Fibroblast of lung (primary cell): ENCODE data around the gene AMIGO3.

Experiments used
- EZH2 ChIP-seq: IDR thresholded peaks from 2 replicates; pipeline ENCODE4 v1.5.1; 2012; ENCODE audit warnings: low read length, control low read depth, mild to moderate bottlenecking; ENCODE audit errors: missing control alignments
- TF ChIP-seq, protein P1 (sequence below), 2 donors: IDR thresholded peaks in 1 of 2; conservative IDR thresholded peaks in 1 of 2; 1 replicate in 1 of 2; 2 replicates in 1 of 2; pipeline ENCODE4 v1.5.1; 2011 to 2012; ENCODE audit warnings: low read length in 2 of 2, control low read depth in 1 of 2, inconsistent platforms in 1 of 2, low read depth in 1 of 2, mild to moderate bottlenecking in 1 of 2

GRCh38 chr3:49759226-49759625 lies 39.7 kb upstream of the AMIGO3 start:
- TF ChIP-seq, protein P1, sequence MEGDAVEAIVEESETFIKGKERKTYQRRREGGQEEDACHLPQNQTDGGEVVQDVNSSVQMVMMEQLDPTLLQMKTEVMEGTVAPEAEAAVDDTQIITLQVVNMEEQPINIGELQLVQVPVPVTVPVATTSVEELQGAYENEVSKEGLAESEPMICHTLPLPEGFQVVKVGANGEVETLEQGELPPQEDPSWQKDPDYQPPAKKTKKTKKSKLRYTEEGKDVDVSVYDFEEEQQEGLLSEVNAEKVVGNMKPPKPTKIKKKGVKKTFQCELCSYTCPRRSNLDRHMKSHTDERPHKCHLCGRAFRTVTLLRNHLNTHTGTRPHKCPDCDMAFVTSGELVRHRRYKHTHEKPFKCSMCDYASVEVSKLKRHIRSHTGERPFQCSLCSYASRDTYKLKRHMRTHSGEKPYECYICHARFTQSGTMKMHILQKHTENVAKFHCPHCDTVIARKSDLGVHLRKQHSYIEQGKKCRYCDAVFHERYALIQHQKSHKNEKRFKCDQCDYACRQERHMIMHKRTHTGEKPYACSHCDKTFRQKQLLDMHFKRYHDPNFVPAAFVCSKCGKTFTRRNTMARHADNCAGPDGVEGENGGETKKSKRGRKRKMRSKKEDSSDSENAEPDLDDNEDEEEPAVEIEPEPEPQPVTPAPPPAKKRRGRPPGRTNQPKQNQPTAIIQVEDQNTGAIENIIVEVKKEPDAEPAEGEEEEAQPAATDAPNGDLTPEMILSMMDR (conservative IDR thresholded peaks at IDR 0.05 in 1 of 2, IDR thresholded peaks at IDR 0.05 in 1 of 2; ENCODE audit: low read depth in 1 of 2, low read length in 2 of 2), result no peak
- TF ChIP-seq EZH2, result no peak
